ENCODE measurements around the gene RPS2.

DNA sequence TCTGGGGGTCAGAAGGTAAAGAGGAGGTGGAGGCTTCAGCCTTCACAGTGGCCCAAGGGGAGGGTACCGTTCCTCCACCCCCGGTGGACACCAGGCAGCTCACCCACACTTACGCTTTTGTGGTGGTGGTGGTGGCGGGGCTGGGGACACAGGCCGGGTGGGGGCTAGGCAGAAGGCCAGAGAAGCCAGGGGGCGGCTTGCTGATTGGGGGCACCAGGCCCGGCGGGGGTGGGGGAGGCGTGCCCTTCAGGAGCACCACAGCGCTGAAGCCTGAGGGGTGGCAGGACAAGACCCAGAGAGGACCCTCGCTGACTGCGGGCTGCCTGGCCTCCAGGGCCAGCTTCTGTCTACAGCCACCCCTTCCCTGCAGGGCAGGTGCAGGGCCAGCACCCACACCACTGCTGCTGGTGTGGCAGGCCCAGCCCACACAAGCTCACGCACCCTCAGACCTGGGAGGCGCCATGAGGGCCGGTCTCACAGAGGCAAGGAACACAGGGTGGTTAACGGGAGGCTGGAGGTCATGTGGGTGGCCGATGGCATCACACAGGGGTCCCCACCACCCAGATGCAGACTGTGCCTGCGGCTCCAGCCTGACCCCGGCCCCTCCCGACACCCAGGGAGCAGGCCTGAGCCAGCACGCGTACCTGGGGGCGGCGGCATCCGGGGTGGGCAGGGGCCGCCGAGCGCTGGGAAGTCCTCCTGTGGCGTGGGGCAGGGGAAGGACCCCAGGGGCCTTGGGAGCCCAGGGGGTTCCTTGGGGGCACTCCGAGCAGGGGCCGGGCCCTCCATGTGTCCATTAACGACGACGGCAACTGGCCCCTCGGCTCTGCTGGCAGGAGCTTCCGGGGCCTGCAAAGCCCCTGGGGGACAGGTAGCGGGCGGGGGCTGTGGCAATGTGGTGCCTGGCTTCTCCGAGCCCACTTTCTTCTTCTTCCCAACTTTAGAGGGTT lies 34.5 kb upstream of the RPS2 start:
- TF ChIP-seq POLR2A (IDR thresholded peaks at IDR 0.05) = no peak
- TF ChIP-seq, protein P1, sequence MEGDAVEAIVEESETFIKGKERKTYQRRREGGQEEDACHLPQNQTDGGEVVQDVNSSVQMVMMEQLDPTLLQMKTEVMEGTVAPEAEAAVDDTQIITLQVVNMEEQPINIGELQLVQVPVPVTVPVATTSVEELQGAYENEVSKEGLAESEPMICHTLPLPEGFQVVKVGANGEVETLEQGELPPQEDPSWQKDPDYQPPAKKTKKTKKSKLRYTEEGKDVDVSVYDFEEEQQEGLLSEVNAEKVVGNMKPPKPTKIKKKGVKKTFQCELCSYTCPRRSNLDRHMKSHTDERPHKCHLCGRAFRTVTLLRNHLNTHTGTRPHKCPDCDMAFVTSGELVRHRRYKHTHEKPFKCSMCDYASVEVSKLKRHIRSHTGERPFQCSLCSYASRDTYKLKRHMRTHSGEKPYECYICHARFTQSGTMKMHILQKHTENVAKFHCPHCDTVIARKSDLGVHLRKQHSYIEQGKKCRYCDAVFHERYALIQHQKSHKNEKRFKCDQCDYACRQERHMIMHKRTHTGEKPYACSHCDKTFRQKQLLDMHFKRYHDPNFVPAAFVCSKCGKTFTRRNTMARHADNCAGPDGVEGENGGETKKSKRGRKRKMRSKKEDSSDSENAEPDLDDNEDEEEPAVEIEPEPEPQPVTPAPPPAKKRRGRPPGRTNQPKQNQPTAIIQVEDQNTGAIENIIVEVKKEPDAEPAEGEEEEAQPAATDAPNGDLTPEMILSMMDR (IDR thresholded peaks at IDR 0.05) = no peak

All from body of pancreas (tissue), 4 donors.